Stimulated activated naive CD4-positive, alpha-beta T cell (primary cell): ENCODE measurements around the gene ACVR1C.

Experiments
- DNase-seq, 6 experiments: peaks; one replicate each; lab custom pipeline; 2025; lab: John Stamatoyannopoulos, UW

ACVR1C gene

GRCh38 chr2:157497638-157498314 is 130.9 kb downstream of the ACVR1C start:
- DNase-seq, result peak in 3 of 6 experiments; percentile 23 to 53 (median 41)

GRCh38 chr2:157492189-157492773 is 136.4 kb downstream of the ACVR1C start:
- DNase-seq, result peak; percentile 35 to 72 (median 58)

GRCh38 chr2:157489983-157490382 is 138.7 kb downstream of the ACVR1C start:
- no peak for DNase-seq

GRCh38 chr2:157488877-157489276 is 139.8 kb downstream of the ACVR1C start:
- no peak for DNase-seq

GRCh38 chr2:157487747-157488146 is 140.9 kb downstream of the ACVR1C start:
- DNase-seq, result peak in 1 of 6 experiments; percentile 15

GRCh38 chr2:157487271-157487610 is 141.4 kb downstream of the ACVR1C start:
- DNase-seq, result no peak

GRCh38 chr2:157486596-157487270 is 141.9 kb downstream of the ACVR1C start:
- DNase-seq, result no peak

- DNase-seq, result no peak
Measured at GRCh38 chr2:157480182-157480961, 148.3 kb downstream of the ACVR1C start.

GRCh38 chr2:157479081-157480027 is 149.3 kb downstream of the ACVR1C start:
- DNase-seq, result peak in 1 of 6 experiments; percentile 15

GRCh38 chr2:157477919-157478318 is 150.7 kb downstream of the ACVR1C start:
- DNase-seq, result no peak

- DNase-seq, result no peak
Measured at GRCh38 chr2:157476953-157477709, 151.5 kb downstream of the ACVR1C start.
